Measurements from ENCODE around the gene CACHD1.

CACHD1 gene

DNA sequence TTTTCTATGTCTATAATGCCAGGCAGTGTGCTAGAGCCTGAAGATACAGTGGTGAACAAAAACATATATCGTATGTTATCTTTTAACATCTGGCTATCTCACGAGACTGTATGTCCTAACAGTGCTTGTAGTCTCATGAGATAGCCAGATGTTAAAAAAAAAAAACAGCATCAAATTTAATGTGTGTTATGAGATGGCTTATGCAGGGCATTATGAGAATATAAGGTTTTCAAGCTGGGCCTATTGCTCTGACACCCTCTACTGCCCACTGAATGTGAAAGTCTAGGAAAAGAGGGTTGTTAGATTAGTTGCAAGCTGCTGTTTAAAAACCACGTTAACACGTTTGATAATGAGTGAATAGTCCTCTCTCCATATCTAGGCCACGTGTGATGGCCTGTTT is 109.8 kb downstream of the CACHD1 start:
- H2BK12ac ChIP-seq (ENCODE audit: low read length in 2 of 2), result no peak overlapping the region
- H3K79me1 ChIP-seq (replicated peaks; ENCODE audit: low read length, poor library complexity, severe bottlenecking), result peaks cover 3% of the 10 kb centered on the region
- no peak for DNase-seq
- no peaks in the 10 kb centered on the region for H3K4me1 ChIP-seq (ENCODE audit: control insufficient read depth, insufficient read depth, low read depth, low read length)
- H4K91ac ChIP-seq (ENCODE audit: low read length), result no peak overlapping the region
- WGBS, result 84% methylated on average over 5 of the region's 5 CpGs
- no peak overlapping the region for H4K8ac ChIP-seq (ENCODE audit: low read length)
- H3K14ac ChIP-seq (ENCODE audit: low read length in 2 of 2), result no peak overlapping the region
- no peak overlapping the region for H3K18ac ChIP-seq (ENCODE audit: low read depth in 1 of 2, low read length in 2 of 2)
- no peak overlapping the region for H3K27ac ChIP-seq (ENCODE audit: low read length, poor library complexity, severe bottlenecking)
- H3K4me3 ChIP-seq (ENCODE audit: insufficient read depth in 1 of 2, low read depth in 1 of 2, low read length in 2 of 2), result no peak overlapping the region
- H3K4ac ChIP-seq (ENCODE audit: low read depth in 1 of 2, low read length in 2 of 2), result no peak overlapping the region
- H3K36me3 ChIP-seq (ENCODE audit: control insufficient read depth in 1 of 2, insufficient read depth in 2 of 2, low read depth in 1 of 2, low read length in 2 of 2), result no peaks in the 10 kb centered on the region
- no peak overlapping the region for H2AK5ac ChIP-seq (ENCODE audit: low read length, severe bottlenecking)
- H2BK5ac ChIP-seq (ENCODE audit: low read depth, low read length, poor library complexity, severe bottlenecking), result no peak overlapping the region
- no peak overlapping the region for H3K9ac ChIP-seq (ENCODE audit: low read length)
- H2BK120ac ChIP-seq (ENCODE audit: low read depth, low read length), result no peak overlapping the region
- H3K4me2 ChIP-seq (ENCODE audit: low read length, poor library complexity, severe bottlenecking), result no peak overlapping the region
- no peak overlapping the region for H2AFZ ChIP-seq (ENCODE audit: low read depth, low read length)
- no peaks in the 10 kb centered on the region for H3K27me3 ChIP-seq (ENCODE audit: control insufficient read depth in 1 of 2, insufficient read depth in 1 of 2, low read length in 2 of 2)
- no peak overlapping the region for H3K23ac ChIP-seq (ENCODE audit: low read length in 2 of 2)
- H2BK15ac ChIP-seq (ENCODE audit: low read depth, poor library complexity, severe bottlenecking), result no peak overlapping the region
- H3K9me3 ChIP-seq (ENCODE audit: control insufficient read depth, low read length), result no peaks in the 10 kb centered on the region

DNA sequence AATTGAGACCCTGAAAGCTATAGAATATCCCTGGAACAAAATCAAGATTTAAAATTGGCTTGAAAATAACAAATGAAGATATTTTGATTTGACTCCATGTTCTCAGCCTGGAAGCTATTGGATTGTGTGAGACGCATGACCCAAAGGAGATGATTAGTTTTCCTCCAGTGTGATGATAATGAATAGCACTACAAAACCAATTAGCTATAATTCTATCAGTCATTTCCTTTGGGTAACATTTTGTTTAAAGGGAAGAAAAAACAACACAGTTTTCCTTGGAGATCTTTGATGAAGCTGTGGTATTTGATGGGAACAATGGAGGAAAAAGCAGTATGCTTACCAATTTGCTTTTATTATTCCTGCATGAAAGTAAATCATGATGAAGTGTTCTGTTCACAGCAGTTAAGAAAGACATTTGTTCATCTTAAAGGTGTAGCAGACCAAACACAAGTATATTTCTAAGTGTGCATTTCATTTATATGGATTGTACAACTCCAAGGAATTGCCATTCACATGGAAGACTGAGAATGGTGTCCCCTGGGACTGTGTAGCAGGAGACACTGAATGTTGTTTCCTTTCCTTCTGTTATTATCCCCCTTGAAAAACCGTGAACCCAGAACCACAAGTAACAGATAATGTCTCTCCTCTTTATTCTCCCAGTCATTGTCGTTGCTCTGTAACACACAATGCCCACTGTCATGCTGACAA is 111.4 kb downstream of the CACHD1 start:
- Histone ChIP-seq H2AK5ac (ENCODE audit: low read length, severe bottlenecking) (no peak overlapping the region), H3K9me3 (ENCODE audit: control insufficient read depth, low read length) (no peaks in the 10 kb centered on the region), H3K36me3 (ENCODE audit: control insufficient read depth in 1 of 2, insufficient read depth in 2 of 2, low read depth in 1 of 2, low read length in 2 of 2) (no peaks in the 10 kb centered on the region), H3K23ac (ENCODE audit: low read length in 2 of 2) (no peak overlapping the region), H3K79me1 (replicated peaks; ENCODE audit: low read length, poor library complexity, severe bottlenecking) (peaks cover 3% of the 10 kb centered on the region), H2BK12ac (ENCODE audit: low read length in 2 of 2) (no peak overlapping the region), H4K8ac (ENCODE audit: low read length) (no peak overlapping the region), H3K14ac (ENCODE audit: low read length in 2 of 2) (no peak overlapping the region), H3K4me2 (ENCODE audit: low read length, poor library complexity, severe bottlenecking) (no peak overlapping the region), H3K4me1 (ENCODE audit: control insufficient read depth, insufficient read depth, low read depth, low read length) (no peaks in the 10 kb centered on the region), H3K4ac (ENCODE audit: low read depth in 1 of 2, low read length in 2 of 2) (no peak overlapping the region), H3K18ac (ENCODE audit: low read depth in 1 of 2, low read length in 2 of 2) (no peak overlapping the region), H2BK120ac (ENCODE audit: low read depth, low read length) (no peak overlapping the region), H3K27ac (ENCODE audit: low read length, poor library complexity, severe bottlenecking) (no peak overlapping the region), H4K91ac (ENCODE audit: low read length) (no peak overlapping the region), H3K27me3 (ENCODE audit: control insufficient read depth in 1 of 2, insufficient read depth in 1 of 2, low read length in 2 of 2) (no peaks in the 10 kb centered on the region), H3K4me3 (ENCODE audit: insufficient read depth in 1 of 2, low read depth in 1 of 2, low read length in 2 of 2) (no peak overlapping the region), H2BK5ac (ENCODE audit: low read depth, low read length, poor library complexity, severe bottlenecking) (no peak overlapping the region), H2BK15ac (ENCODE audit: low read depth, poor library complexity, severe bottlenecking) (no peak overlapping the region), H2AFZ (ENCODE audit: low read depth, low read length) (no peak overlapping the region), H3K9ac (ENCODE audit: low read length) (no peak overlapping the region)
- no peak for DNase-seq
- WGBS, result 80% methylated on average over 2 of the region's 3 CpGs

DNA sequence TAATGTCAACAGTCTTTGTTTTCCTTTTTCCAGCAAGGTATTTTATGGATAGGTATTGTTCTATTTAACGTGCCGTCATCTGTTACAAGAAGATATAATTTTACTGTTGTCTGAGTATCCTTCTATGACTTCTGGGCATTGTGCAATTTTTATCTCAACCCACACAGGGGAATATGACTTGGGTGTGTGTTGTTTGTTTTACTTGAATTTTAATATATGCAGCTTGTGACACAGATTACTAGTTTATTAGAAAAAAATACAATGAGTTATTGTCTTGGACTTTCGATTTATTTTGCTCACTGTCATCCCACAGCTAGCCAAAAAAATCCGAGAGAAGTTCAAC is 111.9 kb downstream of the CACHD1 start:
- H2BK120ac ChIP-seq (ENCODE audit: low read depth, low read length), result no peak overlapping the region
- no peak for DNase-seq

DNA sequence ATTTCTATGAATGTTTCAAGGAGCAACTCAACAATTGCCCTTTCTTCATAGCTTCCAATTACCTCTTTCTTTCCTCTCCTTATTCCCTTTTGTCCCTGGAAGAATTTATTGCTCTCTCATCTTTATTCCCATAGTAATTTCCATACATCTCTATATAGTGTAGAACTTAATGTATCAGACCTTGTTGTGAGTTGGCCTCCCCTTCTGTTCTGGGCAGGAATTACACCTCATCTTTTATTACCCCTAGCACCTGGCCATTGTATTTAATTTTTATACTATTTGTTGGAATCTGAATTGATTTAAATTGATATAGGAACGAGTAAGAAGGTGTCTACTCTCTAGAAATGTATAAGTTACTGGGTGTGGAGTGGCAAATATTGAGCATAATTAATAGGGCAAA is 114.5 kb downstream of the CACHD1 start:
- no peaks in the 10 kb centered on the region for H3K4me1 ChIP-seq (ENCODE audit: control insufficient read depth, insufficient read depth, low read depth, low read length)
- no peak overlapping the region for H3K4me2 ChIP-seq (ENCODE audit: low read length, poor library complexity, severe bottlenecking)
- no peak overlapping the region for H2BK12ac ChIP-seq (ENCODE audit: low read length in 2 of 2)
- no peak overlapping the region for H3K18ac ChIP-seq (ENCODE audit: low read depth in 1 of 2, low read length in 2 of 2)
- no peak overlapping the region for H2AFZ ChIP-seq (ENCODE audit: low read depth, low read length)
- H3K23ac ChIP-seq (ENCODE audit: low read length in 2 of 2), result no peak overlapping the region
- H3K79me1 ChIP-seq (replicated peaks; ENCODE audit: low read length, poor library complexity, severe bottlenecking), result peaks cover 2% of the 10 kb centered on the region
- H3K9me3 ChIP-seq (ENCODE audit: control insufficient read depth, low read length), result no peaks in the 10 kb centered on the region
- H4K91ac ChIP-seq (ENCODE audit: low read length), result no peak overlapping the region
- no peak overlapping the region for H4K8ac ChIP-seq (ENCODE audit: low read length)
- 79% methylated on average over 1 of the region's 1 CpG for WGBS
- H2AK5ac ChIP-seq (ENCODE audit: low read length, severe bottlenecking), result no peak overlapping the region
- no peak for DNase-seq
- H3K9ac ChIP-seq (ENCODE audit: low read length), result no peak overlapping the region
- H2BK120ac ChIP-seq (ENCODE audit: low read depth, low read length), result no peak overlapping the region
- no peak overlapping the region for H3K4me3 ChIP-seq (ENCODE audit: insufficient read depth in 1 of 2, low read depth in 1 of 2, low read length in 2 of 2)
- no peak overlapping the region for H2BK5ac ChIP-seq (ENCODE audit: low read depth, low read length, poor library complexity, severe bottlenecking)
- no peak overlapping the region for H3K27ac ChIP-seq (ENCODE audit: low read length, poor library complexity, severe bottlenecking)
- no peak overlapping the region for H2BK15ac ChIP-seq (ENCODE audit: low read depth, poor library complexity, severe bottlenecking)
- H3K27me3 ChIP-seq (ENCODE audit: control insufficient read depth in 1 of 2, insufficient read depth in 1 of 2, low read length in 2 of 2), result no peaks in the 10 kb centered on the region
- no peak overlapping the region for H3K4ac ChIP-seq (ENCODE audit: low read depth in 1 of 2, low read length in 2 of 2)
- no peak overlapping the region for H3K14ac ChIP-seq (ENCODE audit: low read length in 2 of 2)
- H3K36me3 ChIP-seq (ENCODE audit: control insufficient read depth in 1 of 2, insufficient read depth in 2 of 2, low read depth in 1 of 2, low read length in 2 of 2), result no peaks in the 10 kb centered on the region

More for the DNA sequence above, 111.9 kb downstream of the CACHD1 start:
- no peak overlapping the region for H2BK15ac ChIP-seq (ENCODE audit: low read depth, poor library complexity, severe bottlenecking)
- no peak overlapping the region for H2BK12ac ChIP-seq (ENCODE audit: low read length in 2 of 2)
- H2BK5ac ChIP-seq (ENCODE audit: low read depth, low read length, poor library complexity, severe bottlenecking), result no peak overlapping the region
- 100% methylated on average over 2 of the region's 4 CpGs for WGBS
- H3K79me1 ChIP-seq (replicated peaks; ENCODE audit: low read length, poor library complexity, severe bottlenecking), result peaks cover 1% of the 10 kb centered on the region
- H3K27me3 ChIP-seq (ENCODE audit: control insufficient read depth in 1 of 2, insufficient read depth in 1 of 2, low read length in 2 of 2), result no peaks in the 10 kb centered on the region
- H3K14ac ChIP-seq (ENCODE audit: low read length in 2 of 2), result no peak overlapping the region
- no peak overlapping the region for H3K27ac ChIP-seq (ENCODE audit: low read length, poor library complexity, severe bottlenecking)
- H3K18ac ChIP-seq (ENCODE audit: low read depth in 1 of 2, low read length in 2 of 2), result no peak overlapping the region
- H4K91ac ChIP-seq (ENCODE audit: low read length), result no peak overlapping the region
- no peak overlapping the region for H3K4ac ChIP-seq (ENCODE audit: low read depth in 1 of 2, low read length in 2 of 2)
- H4K8ac ChIP-seq (ENCODE audit: low read length), result no peak overlapping the region
- no peak overlapping the region for H2AFZ ChIP-seq (ENCODE audit: low read depth, low read length)
- H3K23ac ChIP-seq (ENCODE audit: low read length in 2 of 2), result no peak overlapping the region
- H3K36me3 ChIP-seq (ENCODE audit: control insufficient read depth in 1 of 2, insufficient read depth in 2 of 2, low read depth in 1 of 2, low read length in 2 of 2), result no peaks in the 10 kb centered on the region
- H2AK5ac ChIP-seq (ENCODE audit: low read length, severe bottlenecking), result no peak overlapping the region
- H3K9me3 ChIP-seq (ENCODE audit: control insufficient read depth, low read length), result no peaks in the 10 kb centered on the region
- no peak overlapping the region for H3K4me2 ChIP-seq (ENCODE audit: low read length, poor library complexity, severe bottlenecking)
- H3K4me3 ChIP-seq (ENCODE audit: insufficient read depth in 1 of 2, low read depth in 1 of 2, low read length in 2 of 2), result no peak overlapping the region
- no peaks in the 10 kb centered on the region for H3K4me1 ChIP-seq (ENCODE audit: control insufficient read depth, insufficient read depth, low read depth, low read length)
- H3K9ac ChIP-seq (ENCODE audit: low read length), result no peak overlapping the region
